Fibroblast of skin of abdomen (primary cell): ENCODE results near the gene SPPL2B.

Experiments
- DNase-seq: peaks from one replicate; pipeline ENCODE4 v3.0.0-alpha.2; 2013

SPPL2B gene

DNA sequence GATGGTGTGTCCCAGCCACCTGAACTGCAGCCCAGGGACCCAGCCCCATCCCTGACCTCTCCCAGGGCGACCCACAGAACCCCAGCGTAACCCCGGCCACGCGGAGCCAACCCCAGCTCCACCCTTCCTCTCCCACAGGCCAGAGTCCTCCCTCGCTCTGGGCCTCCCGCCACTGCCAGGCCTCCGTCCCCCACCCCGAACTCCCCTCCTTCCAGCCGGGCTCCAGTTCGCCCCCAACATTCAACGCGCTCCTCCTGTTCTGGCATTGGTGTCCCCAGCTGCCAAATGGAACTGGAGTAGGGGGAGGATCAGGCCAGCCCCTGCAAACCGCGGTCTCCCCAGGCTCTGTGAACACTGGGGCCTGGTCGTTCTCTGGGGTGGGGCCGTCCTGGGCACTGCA is 28.0 kb upstream of the SPPL2B start:
- no peak for DNase-seq

DNA sequence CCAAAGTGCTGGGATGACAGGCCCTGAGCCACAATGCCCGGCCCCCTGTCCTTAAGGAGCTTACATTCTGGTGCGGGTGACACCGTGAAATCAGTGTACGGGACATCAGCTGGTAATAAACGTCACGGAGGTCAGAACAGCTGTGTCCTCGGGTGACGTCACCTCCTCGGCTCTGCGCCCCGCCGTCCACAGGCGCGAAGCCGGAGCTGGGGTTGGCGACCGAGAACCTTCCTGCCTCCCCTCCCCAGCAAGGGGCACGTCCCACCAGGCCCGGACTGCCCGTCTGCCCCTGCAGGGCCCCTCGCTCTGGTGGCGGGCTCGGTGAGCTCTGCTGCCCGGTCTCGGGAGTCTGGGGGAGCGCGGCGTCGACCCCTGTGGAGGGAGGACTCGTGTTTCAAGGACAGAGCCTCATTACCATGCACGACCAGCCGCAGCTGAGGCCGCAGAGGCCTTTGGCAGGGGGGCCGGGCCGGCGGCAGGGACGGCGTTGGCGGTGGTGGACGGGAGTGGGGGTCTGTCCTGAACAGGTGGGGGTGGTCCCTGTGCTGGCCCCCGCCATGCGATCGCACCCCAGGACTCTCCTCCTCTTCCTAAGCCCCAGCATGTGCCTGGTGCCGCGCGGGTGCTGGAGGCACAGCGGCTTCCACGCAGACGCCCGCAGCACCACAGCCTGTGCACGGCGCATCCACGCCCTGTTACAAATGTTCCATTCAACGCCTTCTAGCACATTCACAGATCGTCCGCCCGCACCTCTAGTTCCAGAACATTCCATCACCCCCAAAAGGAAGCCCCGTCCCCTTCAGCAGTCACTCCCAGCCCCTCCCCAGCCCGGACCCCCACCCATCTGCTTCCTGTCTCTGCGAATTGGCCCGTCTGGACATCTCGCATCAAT is 25.9 kb upstream of the SPPL2B start:
- DNase-seq, result peak; percentile 23

DNA sequence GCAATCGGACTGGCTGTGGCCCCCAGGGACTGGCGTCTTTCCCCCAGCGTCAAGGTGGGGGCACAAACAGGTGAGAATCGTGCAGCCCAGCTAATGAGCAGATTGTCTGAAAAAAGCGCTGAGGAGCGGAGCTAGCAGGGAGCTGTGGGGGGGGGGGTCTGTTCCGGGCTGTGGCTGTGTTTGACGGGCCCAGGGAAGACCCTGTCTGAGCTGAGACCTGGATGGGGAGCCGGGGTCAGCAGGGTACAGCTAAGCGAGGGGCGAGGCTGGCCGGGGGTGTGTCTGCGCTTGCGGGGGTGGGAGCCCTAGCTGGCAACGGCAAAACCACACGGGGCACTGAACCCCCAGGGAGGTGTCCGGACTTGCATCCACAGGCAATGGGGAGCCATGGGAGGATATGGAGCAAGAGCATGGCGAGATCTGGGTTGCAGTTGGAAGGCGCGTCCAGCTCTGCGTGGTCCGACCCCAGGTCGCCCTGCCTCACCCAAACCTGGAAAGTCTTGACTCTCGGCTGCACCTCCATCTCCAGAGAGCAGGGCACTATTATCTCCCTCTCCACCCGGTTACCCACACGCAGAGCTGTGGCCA is 25.2 kb upstream of the SPPL2B start:
- no peak for DNase-seq

DNA sequence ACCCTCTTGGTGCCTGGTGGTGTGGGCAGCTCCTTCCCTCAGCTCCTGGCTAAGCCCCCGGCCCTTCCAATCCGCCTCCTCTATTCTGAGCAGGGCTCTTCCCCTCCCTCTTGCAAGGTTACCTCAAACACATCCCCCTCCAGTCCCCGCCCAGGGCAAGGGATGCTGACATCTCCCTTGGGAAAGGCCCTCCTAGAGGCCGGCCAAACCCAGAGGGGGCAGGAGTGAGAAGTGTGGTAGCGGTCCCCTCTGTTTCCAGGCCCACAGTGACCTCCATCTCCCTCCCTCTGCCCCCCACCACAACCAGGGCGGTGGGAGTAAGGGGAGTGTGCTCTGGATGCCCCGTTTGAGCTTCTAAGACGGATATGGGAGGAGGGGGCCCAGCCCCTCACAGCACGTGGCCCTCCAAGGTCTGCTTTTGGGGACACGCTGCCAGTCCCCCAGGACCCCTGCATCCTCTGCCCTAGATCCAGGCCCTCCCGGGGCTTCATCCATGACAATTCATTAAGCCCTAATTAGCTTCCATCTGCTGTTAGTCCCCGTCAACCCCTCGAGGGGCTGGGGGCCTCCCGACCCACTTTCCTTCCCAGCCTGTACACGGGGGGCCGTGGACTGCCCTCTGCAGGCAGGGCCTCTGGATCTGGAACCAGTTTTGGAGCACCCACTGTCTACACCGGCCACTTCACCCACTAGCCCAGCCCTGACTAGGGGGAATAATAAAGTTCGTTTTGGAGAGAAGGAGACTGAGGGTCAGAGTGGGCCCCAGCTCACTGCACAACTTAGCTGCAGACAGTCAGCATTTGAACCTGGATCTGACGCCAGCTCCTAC is 22.8 kb upstream of the SPPL2B start:
- DNase-seq, result no peak

DNA sequence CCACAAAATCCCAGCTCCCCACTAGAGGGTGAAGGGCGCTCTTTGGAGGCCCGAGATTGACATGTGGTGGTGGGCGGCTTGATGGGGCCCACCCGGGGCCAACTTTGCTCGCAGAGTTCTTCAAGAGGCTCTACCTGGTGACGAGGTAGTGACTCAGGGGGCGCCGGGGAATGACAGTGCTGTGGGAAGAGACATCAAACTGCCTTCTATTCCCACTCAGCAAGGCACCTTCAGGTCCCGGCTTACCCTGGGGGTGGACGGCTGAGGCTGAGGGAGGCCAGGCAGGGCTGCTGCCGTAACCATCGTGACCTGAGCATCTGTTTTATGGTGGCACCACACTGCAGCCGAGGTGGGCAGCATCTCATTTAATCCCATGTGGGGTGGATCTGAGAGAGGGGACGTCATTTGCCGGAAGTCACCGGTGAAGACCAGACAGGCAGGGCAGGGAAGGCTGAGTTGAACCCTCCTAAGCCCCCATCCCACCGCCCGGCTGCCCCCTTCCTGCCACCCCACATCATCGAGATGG is 22.1 kb upstream of the SPPL2B start:
- no peak for DNase-seq

DNA sequence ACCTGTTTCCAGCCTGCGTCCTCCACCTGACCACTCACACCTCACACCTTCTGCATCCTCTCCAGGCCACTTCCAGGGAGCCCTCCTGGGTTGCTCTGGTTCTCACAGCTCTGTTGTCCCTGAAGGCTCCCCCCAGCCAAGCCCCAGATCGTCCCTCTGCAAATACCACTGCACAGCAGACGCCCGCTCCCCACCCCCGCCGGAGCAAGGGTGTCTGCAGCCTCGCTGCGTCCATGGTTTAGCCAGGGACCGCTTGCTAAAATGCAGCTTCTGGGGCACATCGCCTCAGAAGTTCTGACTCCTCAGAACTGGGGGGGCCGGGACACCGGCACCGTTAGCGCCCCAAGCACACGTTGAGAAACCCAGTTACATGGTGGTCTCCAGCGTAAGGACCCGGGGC is 21.5 kb upstream of the SPPL2B start:
- no peak for DNase-seq

DNA sequence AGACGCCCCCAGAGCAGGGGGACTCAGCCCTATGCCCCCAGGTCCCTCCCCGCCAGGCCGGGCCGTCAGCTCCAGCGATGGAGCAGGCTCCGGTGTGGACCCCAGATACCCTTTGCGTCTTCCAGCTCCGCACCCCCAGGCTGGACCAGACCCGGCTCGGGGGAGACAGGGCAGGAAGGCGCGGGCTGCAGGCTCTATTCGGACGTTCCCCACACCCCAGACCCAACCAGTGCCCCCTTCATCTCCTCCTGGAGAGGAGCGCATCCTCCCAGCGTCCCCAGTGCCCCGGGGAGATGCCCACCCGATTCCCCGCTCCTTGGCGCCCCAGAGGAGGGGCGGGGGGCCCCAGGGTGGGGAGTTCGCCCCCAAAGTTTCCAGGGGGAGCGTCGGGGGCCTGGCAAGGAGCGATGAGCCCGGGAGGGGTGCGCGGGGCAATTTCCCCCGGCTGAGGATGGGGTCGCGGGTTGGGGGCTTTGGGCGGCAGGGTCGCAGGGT is 20.9 kb upstream of the SPPL2B start:
- DNase-seq, result no peak

DNA sequence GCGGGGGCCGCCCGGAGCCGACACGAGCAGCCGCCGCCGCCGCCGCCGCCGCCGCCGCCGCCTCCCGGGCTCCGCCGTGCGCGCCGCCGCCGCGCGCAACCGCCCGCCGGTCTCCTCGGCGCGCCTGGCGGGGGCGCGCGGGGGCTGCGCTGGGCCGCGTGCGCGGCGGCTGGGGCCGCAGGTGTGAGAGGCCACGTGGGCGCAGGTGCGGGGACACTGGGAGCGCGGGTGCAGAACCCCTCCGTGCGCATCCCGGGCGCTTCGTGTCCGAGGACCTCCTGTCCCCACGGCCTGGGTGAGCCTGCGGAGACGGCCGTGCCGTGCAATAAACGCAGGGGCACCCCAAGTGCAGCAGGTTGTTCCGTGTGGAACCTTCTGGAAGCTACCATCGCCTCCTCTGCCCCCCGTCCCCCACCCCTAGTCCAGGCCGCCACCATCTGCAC is 20.3 kb upstream of the SPPL2B start, which contains the start of gene LINGO3:
LINGO3 (minus strand) TSS at position 41 of the 443 bp plus-strand sequence. CDS start 16,378 bp downstream, outside the sequence.
- no peak for DNase-seq

DNA sequence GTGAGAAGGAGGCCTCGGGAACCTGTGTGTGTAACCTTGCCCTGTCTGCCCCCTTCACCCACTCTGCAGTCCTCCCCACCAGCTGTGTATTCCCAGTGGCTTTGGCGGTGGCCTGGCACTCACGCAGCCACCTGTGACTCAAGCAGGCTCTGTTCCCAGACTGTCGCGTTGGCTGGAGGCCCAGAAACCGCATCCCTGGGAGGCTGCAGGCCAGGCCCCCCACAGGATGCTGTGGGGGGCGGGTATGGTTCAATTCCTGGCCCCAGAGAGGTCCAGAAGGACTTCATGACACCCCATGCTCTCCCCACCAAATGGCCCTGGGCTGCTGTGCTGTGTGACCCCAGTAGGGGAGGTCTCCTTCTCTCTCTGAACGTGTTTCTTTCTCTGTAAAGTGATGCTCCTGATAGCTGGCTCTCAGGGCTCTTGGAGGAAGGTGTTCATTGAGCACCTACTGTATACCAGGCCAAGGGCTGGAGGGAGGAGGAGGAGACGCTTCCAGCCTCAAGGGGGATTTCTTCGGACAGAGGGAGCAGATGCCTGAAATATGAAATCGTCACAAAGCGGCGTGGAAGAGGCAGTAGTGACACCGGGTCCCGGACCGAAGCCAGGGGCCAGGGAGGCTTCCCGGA is 18.6 kb upstream of the SPPL2B start:
- DNase-seq, result peak; percentile 40

DNA sequence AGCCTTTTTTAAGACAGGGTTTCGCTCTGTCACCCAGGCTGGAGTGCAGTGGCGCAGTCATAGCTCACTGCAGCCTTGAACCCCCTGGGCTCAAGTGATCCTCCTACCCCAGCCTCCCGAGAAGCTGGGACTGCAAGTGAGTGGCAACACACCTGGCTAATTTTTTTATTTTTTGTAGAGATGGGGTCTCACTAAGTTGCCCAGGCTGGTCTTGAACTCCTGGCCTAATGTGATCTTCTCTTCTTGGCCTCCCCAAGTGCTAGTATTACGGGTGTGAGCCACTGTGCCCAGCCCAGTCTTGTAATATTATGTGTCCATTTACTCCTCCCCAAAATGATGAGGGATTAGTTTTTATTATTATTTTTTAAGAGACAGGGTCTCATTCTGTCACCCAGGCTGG is 17.4 kb upstream of the SPPL2B start:
- DNase-seq, result no peak

DNA sequence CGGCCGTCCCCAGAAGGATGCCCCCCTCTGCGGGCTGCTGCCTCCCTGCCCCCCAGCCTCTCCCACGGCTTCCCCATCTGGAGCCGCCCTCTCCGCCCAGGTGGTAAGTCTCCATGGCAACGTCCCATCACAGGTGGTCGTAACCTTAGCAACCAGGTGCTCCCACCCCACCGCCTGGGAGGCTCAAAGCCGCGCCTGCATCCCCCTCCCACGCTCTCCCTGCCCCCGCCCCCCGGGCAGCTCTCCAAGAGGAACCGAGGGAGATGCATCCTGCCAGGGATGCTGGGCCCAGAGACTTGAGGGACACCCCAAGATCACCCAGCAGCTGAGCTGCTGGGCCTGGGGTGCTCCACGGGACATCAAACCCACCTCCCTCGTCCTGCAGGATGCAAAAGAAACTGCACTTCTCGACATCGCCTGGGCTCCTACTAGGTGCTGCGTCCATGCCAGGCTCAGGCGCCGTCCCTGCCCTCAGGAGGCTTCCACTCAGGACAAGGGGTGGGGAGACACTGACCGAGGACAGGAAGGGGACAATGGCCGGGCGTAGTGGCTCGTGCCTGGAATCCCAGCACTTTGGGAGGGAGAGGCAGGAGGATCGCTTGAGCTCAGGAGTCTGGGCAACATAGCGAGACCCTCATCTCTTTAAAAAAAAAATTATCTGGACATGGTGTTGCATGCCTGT is 15.5 kb upstream of the SPPL2B start:
- DNase-seq, result no peak

DNA sequence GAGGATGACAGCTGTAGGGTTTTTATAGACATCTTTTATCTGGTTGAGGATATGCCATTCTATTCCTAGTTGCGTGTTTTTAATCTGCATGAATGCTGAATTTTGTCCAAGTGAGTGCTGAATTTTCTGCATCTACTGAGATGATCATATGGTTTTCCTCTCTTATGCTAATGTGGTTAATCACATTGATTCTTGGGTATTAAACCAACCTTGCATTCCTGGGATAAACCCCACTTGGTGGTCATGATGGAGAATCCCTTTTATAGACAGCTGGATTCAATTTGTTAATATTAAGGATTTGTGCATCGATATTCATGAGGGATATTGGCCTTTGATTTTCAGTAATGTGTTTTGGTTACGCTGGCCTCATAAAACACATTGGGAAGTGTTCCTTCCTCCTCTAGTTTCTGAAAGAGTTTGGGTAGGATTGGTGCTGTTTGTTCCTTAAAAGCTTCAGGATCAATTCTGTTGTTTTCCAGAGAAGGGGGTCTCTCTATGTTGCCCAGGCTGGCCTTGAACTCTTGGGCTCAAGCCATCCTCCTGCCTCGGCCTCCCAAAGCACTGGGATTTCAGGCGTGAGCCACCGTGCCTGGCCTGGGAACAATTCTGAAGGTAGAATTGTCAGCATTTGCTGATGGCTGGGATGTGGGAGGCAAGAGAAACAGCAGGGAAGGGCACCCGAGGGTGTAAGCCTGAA is 13.2 kb upstream of the SPPL2B start:
- DNase-seq, result no peak

DNA sequence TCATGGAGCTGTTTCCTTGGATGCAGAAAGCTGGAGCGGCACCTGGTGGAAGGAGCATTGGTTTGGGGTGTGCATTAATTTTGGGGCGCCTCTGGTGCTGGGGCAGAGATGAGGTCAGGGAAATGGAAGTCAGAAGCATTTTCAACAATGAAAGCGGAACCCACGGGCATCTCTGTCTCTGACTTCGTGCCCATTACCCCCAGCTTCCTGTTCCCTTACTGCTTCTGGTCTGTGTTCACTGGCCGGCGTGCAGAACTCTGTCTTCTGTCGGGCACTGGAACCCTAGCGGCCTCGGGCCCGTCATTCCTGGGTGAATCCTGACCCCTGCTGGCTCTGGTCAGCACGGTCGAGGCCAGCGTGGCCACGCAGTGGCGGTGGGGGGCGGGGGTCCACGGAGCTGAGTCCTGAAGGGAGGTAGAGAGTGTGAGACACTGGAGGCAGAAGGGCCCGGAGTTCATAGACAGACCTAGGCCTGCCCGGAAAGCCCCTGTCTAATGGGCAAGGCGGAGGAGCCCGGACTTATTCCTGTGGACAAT is 12.6 kb upstream of the SPPL2B start:
- DNase-seq, result peak; percentile 49

DNA sequence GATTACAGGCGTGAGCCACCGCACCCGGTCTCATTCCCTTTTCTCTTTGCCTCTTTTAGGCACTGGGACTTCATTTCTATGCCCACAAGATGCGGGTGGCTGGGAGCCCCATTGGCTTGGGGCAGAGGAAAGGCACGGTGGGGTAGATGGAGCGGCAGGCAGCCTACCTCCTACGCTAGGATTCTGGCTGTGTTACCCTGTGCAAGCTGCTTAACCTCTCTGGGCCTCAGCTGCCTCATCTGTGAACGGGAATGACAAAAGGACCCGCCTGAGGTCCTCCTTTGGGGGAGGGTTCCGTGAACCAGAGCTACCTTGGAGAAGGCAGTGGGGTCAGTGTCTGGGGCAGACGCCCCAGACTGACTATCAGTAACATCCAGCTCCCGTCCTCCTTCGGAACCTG is 11.2 kb upstream of the SPPL2B start:
- no peak for DNase-seq

DNA sequence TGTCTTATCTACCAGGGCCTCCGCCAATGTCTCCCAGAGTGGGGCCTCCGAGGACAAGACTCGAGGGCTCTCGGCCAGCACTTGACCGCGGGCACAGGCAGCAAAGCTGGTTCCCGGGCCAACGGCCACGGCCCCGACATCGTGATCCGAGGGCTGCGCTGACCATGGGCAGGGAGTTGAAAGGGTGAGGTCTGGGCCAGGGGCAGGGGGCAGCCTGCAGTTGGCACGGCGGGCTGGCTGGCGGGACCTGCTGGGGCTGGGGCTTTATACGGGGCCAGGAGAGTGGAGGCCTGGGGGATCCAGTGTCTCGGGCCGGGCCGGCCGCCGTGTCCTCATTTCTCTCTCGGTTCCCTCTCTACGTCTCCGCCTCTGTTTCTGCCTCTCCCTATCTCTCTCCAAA is 10.7 kb upstream of the SPPL2B start:
- DNase-seq, result no peak

DNA sequence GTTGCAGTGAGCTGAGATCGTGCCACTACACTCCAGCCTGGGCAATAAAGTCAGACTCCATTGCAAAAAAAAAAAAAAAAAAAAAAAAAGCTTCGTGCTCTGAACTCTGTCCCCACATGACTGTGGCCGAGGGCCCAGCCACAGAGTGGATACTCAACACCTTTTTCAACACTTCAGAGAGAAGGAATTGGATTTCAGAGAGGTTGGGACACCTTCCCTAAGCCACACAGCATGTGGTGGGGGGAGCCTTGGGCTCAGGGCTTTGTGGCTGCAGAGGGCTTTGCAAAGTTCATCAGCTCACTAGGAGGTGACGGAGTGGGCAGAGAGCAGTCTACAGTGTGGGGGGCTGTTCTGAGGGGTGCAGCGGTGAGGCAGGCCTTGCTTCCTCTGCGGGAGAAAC is 9.6 kb upstream of the SPPL2B start:
- DNase-seq, result no peak

DNA sequence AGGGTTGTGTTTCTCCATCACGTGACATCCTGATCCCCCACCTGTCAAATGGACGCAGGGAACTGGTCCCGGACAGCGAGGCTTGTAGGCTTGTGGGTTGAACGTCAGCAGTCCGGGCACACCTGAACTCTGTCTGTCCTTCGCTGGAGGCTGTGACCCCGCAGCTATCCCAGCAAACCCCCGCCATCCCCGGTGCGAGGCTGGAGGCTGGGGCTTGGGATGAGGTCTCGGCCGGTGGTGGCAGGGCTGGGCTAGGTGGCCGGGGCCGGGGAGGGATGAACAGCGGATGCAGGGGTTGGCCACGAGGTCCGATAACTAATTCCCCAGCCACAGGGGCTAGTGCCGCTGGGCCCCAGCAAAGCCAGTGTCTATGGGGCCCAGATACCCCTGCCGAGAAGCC is 8.9 kb upstream of the SPPL2B start:
- DNase-seq, result no peak

DNA sequence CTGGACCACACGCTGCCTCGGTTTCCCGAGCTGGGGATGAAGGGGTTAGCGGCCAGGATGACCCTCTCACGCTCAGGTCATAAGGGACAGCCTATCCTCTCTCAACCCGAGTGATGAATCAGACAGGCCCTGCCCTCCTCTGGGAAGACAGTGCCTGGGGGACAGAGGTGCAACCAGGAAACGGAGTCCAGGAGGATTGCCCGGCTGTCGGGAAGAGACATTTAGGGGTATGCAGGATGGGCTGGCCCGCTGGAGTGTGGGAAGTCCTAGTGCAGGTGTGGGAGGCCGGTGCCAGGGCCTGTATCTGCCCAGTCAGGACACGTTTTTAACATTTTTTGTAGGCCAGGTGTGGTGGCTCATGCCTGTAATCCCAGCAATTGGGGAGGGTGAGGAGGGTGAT is 8.4 kb upstream of the SPPL2B start:
- no peak for DNase-seq

DNA sequence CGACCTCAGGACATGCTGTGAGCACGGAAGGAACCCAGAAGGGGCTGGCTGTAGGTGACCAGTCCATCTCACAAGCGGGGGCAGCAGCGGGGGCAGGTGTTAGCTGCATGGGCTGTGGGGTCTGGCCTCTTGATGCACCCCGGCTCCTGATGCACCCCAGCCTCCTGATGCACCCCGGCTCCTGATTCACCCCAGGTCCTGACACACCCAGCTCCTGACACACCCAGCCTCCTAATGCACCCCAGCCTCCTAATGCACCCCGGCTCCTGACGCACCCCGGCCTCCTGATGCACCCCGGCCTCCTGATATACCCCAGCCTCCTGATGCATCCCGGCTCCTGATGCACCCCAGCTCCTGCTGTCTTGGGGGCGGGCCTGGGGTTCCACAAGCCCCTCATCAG is 7.5 kb upstream of the SPPL2B start:
- no peak for DNase-seq

DNA sequence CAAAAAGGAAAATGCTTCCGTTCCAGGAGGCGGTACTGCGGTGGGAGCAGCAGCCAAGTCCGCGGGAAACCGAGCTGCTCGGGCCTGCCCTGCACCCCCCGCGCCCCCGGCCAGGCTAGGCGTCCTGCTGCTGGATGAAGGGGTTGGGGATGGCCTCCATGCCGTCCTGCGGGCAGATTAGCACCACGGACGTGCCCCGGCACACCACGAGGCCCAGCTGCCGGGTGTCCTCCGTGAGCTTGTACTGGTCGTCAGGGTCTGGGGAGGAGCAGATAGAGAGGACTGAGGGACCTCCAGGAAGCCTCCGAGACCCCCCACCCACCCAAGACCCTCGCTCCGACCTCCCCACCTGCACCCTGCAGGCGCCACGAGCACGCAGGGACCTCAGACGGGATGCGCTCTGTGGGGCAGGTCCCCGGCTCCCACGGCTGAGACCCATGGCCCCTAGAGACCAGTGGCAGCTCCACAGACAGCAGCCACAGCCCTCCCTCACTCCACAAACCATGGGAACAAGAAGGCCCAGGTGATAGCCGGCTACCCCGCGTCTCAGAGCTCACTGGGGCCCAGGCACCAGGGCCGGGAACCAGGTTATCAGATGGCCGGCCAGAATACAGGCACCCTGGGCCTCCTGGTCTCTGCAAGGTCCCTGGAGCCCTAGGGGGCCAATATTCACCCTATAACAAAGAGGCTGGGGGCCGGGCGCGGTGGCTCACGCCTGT is 6.8 kb upstream of the SPPL2B start:
- no peak for DNase-seq
